Vagina (tissue), 2 donors: Measurements from ENCODE around the gene EHMT1.

ENCODE experiments used
- POLR2A ChIP-seq, 2 donors: fragments of 450-650 bp; IDR thresholded peaks; one replicate each; pipeline ENCODE4 v1.6.1; 2017; ENCODE audit warnings: antibody characterized with exemption in 2 of 2, mild to moderate bottlenecking in 2 of 2, moderate library complexity in 2 of 2
- TF ChIP-seq, protein P1 (sequence below), 3 experiments: fragments of 450-650 bp in 2 of 3; fragments of 200-600 bp in 1 of 3; sonication (generic) in 1 of 3; IDR thresholded peaks; one replicate each; pipeline ENCODE4 v1.5.1; 2017 to 2019; ENCODE audit warnings: antibody characterized with exemption in 3 of 3, mild to moderate bottlenecking in 2 of 3, moderate library complexity in 2 of 3

DNA sequence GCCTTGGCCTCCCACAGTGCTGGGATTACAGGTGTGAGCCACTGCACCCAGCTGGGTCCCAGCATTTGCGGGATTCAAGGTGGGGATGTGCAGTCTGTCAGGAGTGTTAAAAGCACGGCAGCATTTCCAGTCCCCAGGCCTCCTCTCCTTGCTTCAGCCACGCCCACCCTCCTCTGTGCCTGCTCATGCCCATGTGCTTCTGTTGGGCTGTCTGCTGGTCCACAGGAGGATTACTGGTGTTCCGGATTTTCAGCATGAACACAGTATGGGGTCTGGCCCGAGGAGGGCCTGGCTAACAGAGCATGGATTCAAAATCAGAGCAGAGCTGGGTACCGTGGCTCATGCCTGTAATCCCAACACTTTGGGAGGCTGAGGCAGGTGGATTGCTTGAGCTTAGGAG lies 7.9 kb upstream of the EHMT1 start:
- no peak for TF ChIP-seq POLR2A (IDR thresholded peaks at IDR 0.05)
- TF ChIP-seq, protein P1, sequence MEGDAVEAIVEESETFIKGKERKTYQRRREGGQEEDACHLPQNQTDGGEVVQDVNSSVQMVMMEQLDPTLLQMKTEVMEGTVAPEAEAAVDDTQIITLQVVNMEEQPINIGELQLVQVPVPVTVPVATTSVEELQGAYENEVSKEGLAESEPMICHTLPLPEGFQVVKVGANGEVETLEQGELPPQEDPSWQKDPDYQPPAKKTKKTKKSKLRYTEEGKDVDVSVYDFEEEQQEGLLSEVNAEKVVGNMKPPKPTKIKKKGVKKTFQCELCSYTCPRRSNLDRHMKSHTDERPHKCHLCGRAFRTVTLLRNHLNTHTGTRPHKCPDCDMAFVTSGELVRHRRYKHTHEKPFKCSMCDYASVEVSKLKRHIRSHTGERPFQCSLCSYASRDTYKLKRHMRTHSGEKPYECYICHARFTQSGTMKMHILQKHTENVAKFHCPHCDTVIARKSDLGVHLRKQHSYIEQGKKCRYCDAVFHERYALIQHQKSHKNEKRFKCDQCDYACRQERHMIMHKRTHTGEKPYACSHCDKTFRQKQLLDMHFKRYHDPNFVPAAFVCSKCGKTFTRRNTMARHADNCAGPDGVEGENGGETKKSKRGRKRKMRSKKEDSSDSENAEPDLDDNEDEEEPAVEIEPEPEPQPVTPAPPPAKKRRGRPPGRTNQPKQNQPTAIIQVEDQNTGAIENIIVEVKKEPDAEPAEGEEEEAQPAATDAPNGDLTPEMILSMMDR (IDR thresholded peaks at IDR 0.05), result no peak
